Prostate gland (tissue), 2 donors: Measurements from ENCODE around the gene SMAD2. TPM values are rescaled to one million over a fixed set of nuclear protein-coding genes. Genes with fewer than 3 reads are reported as not detected.
"Not testable (repeated sequence)": the region's sequence is repeated elsewhere in the genome, so short reads cannot be mapped to it uniquely, and the experiment has no call there.

Experiments
- DNase-seq: peaks from one replicate; pipeline ENCODE4 v3.0.0-alpha.2; 2019; ENCODE audit warnings: low spot score
- H3K27ac ChIP-seq, 2 donors: fragments of 200-600 bp; sonication (generic); 2 replicates each; pipeline ENCODE4 v1.5.1; 2017 to 2019
- H3K27me3 ChIP-seq: fragments of 200-600 bp; sonication (generic); replicated peaks from 2 replicates; pipeline ENCODE4 v1.5.1; 2019; ENCODE audit not compliant: insufficient read depth
- H3K36me3 ChIP-seq, 2 donors: fragments of 200-600 bp; sonication (generic); 1 replicate in 1 of 2; 2 replicates in 1 of 2; pipeline versions ENCODE4 v1.5.1 to v1.8.1; 2017 to 2019
- H3K4me1 ChIP-seq: fragments of 200-600 bp; sonication (generic); replicated peaks from 2 replicates; pipeline ENCODE4 v1.5.1; 2019
- H3K4me3 ChIP-seq, 2 donors: fragments of 200-600 bp; sonication (generic); 2 replicates each; pipeline ENCODE4 v1.5.1; 2017 to 2019
- H3K9me3 ChIP-seq: fragments of 200-600 bp; sonication (generic); 2 replicates; pipeline ENCODE4 v1.5.1; 2017
- CTCF ChIP-seq, 4 experiments: fragments of 200-600 bp in 2 of 4; fragments of 450-650 bp in 2 of 4; sonication (generic) in 2 of 4; IDR thresholded peaks; 1 replicate in 3 of 4; 2 replicates in 1 of 4; pipeline ENCODE4 v1.5.1; 2016 to 2019; ENCODE audit warnings: antibody characterized with exemption in 4 of 4, mild to moderate bottlenecking in 2 of 4, moderate library complexity in 2 of 4
- POLR2A ChIP-seq: fragments of 450-650 bp; IDR thresholded peaks from one replicate; pipeline ENCODE4 v1.6.1; 2016; ENCODE audit warnings: antibody characterized with exemption, mild to moderate bottlenecking
- POLR2AphosphoS5 ChIP-seq: sonication (generic); formaldehyde crosslinking; IDR thresholded peaks from one replicate; pipeline ENCODE4 v1.6.1; 2017; ENCODE audit warnings: antibody characterized with exemption
- WGBS: methylation state at CpG from one replicate; pipeline ENCODE4 v1.1.5; 2018; 5-methylcytosine and 5-hydroxymethylcytosine counted together
- intact Hi-C: fragments of 100-400 bp; cut with DNase I; formaldehyde crosslinking; loops from one replicate; pipeline ENCODE4 v1.14.2; 2022
- total RNA-seq, 2 donors: library from RNA; depleted of rRNA; stranded (reverse); fragments of >200 nt; gene quantifications; one replicate each; pipeline ENCODE4 v1.1.0, GENCODE V29; 2016

Gene SMAD2
- total RNA-seq, 2 donors from 2014 or later: 54.3 to 96.8 TPM

GRCh38 chr18:47968006-47968676 is 37.7 kb upstream of the SMAD2 start:
- no peaks in the 10 kb centered on the region for H3K9me3 ChIP-seq
- no peak for DNase-seq
- H3K27ac ChIP-seq: no peak overlapping the region
- WGBS: 45% methylated on average over 9 of the region's 9 CpGs
- TF ChIP-seq POLR2A (no peak), CTCF (IDR thresholded peaks at IDR 0.05) (no peak), POLR2AphosphoS5 (no peak)
- no peaks in the 10 kb centered on the region for H3K27me3 ChIP-seq
- H3K4me3 ChIP-seq: no peak overlapping the region
- intact Hi-C loops: no loop called here
- H3K4me1 ChIP-seq: no peaks in the 10 kb centered on the region
- no peaks in the 10 kb centered on the region for H3K36me3 ChIP-seq

- WGBS: 79% methylated on average over 4 of the region's 4 CpGs
- Histone ChIP-seq H3K9me3 (no peaks in the 10 kb centered on the region), H3K36me3 (no peaks in the 10 kb centered on the region), H3K27ac (no peak overlapping the region), H3K4me1 (no peaks in the 10 kb centered on the region), H3K4me3 (no peak overlapping the region), H3K27me3 (no peaks in the 10 kb centered on the region)
- intact Hi-C loops: no loop called here
- no peak for DNase-seq
- TF ChIP-seq POLR2A (no peak), CTCF (IDR thresholded peaks at IDR 0.05) (no peak), POLR2AphosphoS5 (no peak)
Measured at GRCh38 chr18:47964053-47964452, 33.6 kb upstream of the SMAD2 start.

- H3K27ac ChIP-seq, intact Hi-C loops: not testable (repeated sequence)
Measured at GRCh38 chr18:47961003-47961402, 30.5 kb upstream of the SMAD2 start.

GRCh38 chr18:47953471-47953931 is 23.0 kb upstream of the SMAD2 start:
- H3K27ac ChIP-seq: no peak overlapping the region
- no peaks in the 10 kb centered on the region for H3K4me1 ChIP-seq
- WGBS: 36% methylated on average over 6 of the region's 6 CpGs
- DNase-seq: peak; percentile 13
- H3K9me3 ChIP-seq: no peaks in the 10 kb centered on the region
- no peak overlapping the region for H3K4me3 ChIP-seq
- intact Hi-C loops: no loop called here
- no peaks in the 10 kb centered on the region for H3K36me3 ChIP-seq
- TF ChIP-seq POLR2A (no peak), POLR2AphosphoS5 (no peak), CTCF (IDR thresholded peaks at IDR 0.05) (no peak)
- H3K27me3 ChIP-seq: no peaks in the 10 kb centered on the region

More at GRCh38 chr18:47961003-47961402, 30.5 kb upstream of the SMAD2 start:
- not testable (repeated sequence) for H3K4me1 ChIP-seq, H3K36me3 ChIP-seq, H3K4me3 ChIP-seq, DNase-seq, H3K27me3 ChIP-seq, H3K9me3 ChIP-seq
- 88% methylated on average over 7 of the region's 7 CpGs for WGBS

- no peak overlapping the region for H3K27ac ChIP-seq
- no peak for DNase-seq
- no peaks in the 10 kb centered on the region for H3K4me1 ChIP-seq
- no peak for TF ChIP-seq POLR2AphosphoS5
- TF ChIP-seq CTCF (IDR thresholded peaks at IDR 0.05): no peak
- TF ChIP-seq POLR2A: no peak
- no peaks in the 10 kb centered on the region for H3K27me3 ChIP-seq
- no peak overlapping the region for H3K4me3 ChIP-seq
- no peaks in the 10 kb centered on the region for H3K36me3 ChIP-seq
- no peaks in the 10 kb centered on the region for H3K9me3 ChIP-seq
- intact Hi-C loops: no loop called here
- 81% methylated on average over 2 of the region's 2 CpGs for WGBS
Measured at GRCh38 chr18:47950511-47950910, 20.1 kb upstream of the SMAD2 start.
